Erythroblast (primary cell): ENCODE data around the gene MAP2K2.
A peak's percentile ranks its signal among the peaks of the same experiment; 100 is the strongest.

Experiments
- DNase-seq, 2 experiments: peaks; one replicate each; lab custom pipeline; 2025; lab: John Stamatoyannopoulos, UW
- GATA1 ChIP-seq: IDR thresholded peaks from 2 replicates; pipeline ENCODE4 v1.6.1; 2011; ENCODE audit warnings: low read depth, mild to moderate bottlenecking, control low read depth, low read length, moderate library complexity
- POLR2A ChIP-seq: IDR thresholded peaks from 2 replicates; pipeline ENCODE4 v1.6.1; 2011; ENCODE audit warnings: mild to moderate bottlenecking, low read length

MAP2K2 gene

GRCh38 chr19:4068047-4068966 is 55.6 kb downstream of the MAP2K2 start:
- DNase-seq: peak in 1 of 2 experiments; percentile 60
- TF ChIP-seq GATA1 (no peak), POLR2A (no peak)

DNA sequence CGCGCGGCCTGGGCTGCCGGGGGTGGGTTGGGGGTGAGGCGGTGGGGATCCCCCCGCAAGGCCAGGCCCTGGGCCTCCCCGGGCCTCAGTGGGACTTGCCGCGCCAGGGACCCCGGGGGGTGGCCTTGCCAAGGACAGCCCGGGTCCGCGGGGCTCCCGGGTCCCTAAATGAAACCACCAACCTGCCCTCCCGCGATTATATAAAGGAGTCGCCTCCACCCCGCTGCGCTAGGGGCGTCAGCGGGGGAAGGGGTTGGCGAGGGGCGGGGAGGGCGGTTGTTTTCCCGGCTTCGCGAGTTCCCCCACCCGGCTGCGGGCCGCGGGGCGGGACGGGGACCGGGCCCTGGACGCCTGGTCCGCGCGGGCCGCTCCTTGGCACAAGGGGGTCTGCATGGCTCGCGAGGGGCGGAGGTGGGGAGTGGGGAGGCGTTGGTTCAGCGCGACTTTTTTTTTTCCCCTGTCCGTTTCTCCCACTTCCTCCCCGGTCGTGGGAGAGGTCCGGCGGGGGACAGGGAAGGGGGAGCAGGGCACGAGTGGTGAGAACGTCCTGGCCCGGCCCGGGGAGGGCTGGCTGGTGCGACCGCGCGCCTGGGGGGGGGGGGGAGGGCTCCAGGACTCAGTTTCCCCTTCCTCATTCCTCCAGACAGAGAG is 56.4 kb downstream of the MAP2K2 start:
- DNase-seq: peak; percentile 88 to 89

DNA sequence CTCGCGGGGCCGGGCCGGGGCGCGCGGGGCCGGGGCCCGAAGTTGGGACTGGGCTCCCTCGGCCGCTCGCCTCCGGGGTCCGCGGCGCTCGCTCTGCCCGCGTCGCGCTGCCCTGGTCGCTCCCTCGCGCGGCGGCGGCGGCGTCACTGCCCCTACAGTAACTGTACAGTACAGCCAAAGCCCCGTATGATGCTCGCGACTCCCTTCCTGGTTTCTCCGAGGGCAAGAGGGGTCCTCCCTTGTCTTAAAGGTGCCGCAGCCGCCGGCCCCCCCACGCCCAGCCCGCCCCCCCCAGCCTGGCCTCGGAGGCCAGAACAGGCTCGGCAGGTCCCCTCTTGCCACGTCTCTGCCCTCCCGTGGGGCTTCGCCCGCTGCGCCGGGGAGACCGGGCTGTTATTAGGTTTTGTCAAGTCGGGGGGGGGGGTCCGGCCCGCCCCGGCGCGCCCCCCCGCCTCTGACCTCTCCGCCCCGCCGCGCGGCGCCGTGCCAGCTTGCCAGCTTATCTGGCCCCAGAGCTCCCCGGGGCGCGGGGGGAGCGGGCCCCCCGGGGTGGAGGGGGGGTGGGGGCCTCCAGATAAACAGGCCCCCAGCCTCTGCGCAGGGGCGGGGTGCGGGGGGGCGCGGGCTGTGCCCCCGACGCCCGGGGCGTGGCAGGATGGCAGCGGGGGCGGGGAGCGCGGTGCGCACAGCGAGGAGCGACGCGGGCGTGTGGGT is 57.1 kb downstream of the MAP2K2 start, which contains the start of gene ZBTB7A:
TSS of gene ZBTB7A (minus strand) at position 218 of the 714 bp plus-strand sequence. CDS start 11,667 bp downstream, outside the sequence.
- TF ChIP-seq GATA1 (no peak), POLR2A (no peak)
- peak; percentile 97 to 98 for DNase-seq

More for the DNA sequence above, 56.4 kb downstream of the MAP2K2 start:
- TF ChIP-seq POLR2A (peak; percentile 17), GATA1 (no peak)

DNA sequence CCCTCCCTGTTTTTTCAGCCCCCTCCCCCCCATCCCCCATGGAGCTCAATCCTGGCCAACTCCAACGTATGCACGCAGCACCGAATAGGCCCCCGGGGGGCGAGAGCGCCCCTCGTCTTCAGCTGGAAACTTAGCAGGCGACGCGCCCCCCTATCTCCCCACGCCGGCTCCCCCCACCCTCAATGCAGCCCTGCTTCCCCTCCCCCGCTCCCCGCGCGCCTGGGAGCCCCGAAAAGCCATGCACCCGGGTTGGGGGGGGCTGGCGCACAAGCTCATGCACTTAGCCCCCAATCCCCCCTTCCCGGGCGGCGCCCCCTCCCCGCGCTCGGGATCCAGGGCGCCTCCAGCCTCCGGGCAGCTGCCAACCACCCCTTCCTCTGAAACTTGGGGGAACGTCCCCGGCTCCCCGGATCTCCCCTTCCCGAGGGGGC is 57.7 kb downstream of the MAP2K2 start:
- TF ChIP-seq POLR2A: no peak
- TF ChIP-seq GATA1: no peak
- no peak for DNase-seq

DNA sequence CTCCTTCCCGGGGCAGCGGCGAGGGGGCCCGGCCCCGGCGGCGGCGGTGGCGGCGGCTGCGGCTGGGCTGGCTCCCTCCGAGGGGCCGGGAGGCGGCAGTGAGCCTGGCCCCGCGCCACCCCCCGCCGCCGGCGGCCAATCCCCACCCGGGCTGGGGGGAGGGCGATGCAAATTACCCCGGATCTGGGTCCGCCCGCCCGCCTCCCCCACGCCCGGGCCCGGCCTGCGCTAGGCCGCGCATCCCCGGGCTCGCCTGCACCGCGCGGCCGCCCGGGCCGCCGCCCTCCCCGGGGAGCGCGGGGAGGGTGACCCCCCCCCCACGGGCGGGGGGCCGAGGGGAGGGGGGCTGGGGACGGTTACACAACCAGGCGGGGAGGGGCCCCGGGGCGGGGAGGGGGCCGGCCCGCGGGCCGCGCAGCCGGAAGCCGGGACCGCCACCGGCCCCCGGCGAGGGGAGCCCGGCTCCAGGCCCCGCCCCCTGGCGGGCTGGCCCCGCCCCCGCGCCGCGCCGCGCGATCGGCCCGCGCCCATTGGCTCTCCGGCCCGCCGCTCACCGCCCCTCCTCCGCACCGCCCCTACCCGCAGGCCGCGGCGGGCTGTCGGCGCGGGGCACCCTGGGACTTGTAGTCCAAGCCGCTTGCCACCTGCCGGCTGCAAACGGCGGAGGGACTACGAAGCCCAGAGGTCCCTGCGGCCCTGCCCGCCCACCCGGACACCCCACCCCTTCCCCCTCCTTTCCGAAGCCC is 58.3 kb downstream of the MAP2K2 start:
- DNase-seq: peak; percentile 99
- no peak for TF ChIP-seq POLR2A
- no peak for TF ChIP-seq GATA1

- DNase-seq: peak in 1 of 2 experiments; percentile 67
Observed at GRCh38 chr19:4064496-4065260, 59.2 kb downstream of the MAP2K2 start.

DNA sequence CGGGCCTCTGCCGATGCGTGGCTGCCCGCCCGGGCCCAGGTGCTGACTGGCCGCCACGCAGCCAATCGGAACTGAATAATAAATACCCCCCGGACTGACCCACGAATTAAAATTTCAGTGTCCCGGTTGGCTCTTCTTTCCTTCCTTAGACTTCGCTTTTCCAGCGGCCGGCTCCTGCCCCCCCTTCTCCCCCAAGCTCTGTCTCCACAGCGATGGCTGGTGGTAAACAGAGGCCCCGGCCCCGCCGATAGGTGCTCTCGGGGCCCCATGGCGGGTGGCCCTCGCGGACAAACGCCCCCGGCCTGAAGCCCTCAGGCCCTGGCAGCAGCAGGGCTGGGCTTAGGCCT is 59.8 kb downstream of the MAP2K2 start:
- TF ChIP-seq POLR2A (no peak), GATA1 (no peak)
- DNase-seq: no peak

More at GRCh38 chr19:4064496-4065260, 59.2 kb downstream of the MAP2K2 start:
- TF ChIP-seq GATA1 (no peak), POLR2A (no peak)

GRCh38 chr19:4063369-4064148 is 60.4 kb downstream of the MAP2K2 start:
- TF ChIP-seq POLR2A: no peak
- no peak for TF ChIP-seq GATA1
- DNase-seq: no peak

- TF ChIP-seq POLR2A (no peak), GATA1 (no peak)
- DNase-seq: no peak
Observed at GRCh38 chr19:4062419-4063368, 61.2 kb downstream of the MAP2K2 start.

GRCh38 chr19:4061683-4062418 is 62.1 kb downstream of the MAP2K2 start:
- TF ChIP-seq POLR2A (no peak), GATA1 (no peak)
- no peak for DNase-seq

- TF ChIP-seq POLR2A (no peak), GATA1 (no peak)
- no peak for DNase-seq
Observed at GRCh38 chr19:4061178-4061682, 62.7 kb downstream of the MAP2K2 start.
